ENCODE measurements around the gene LRRC43. TPM values are rescaled to one million over a fixed set of nuclear protein-coding genes. Genes with fewer than 3 reads are reported as not detected.

LRRC43 gene
- 1 to 10 TPM in 2 of 3 donors, under 1 TPM in 1; 0.52 to 6.2 (median 3.2) TPM for polyA plus RNA-seq

GRCh38 chr12:122182887-122183587 is at the start of gene LRRC43:
Gene LRRC43, plus strand, starts transcription at chr12:122183123. Its CDS starts 22 bp downstream, at chr12:122183145.
- Mint-ChIP-seq H3K27ac (peak within 1 kb of the TSS; percentile 92 to 99 (median 97)), H3K36me3 (no peaks in the 10 kb centered on the region), H3K27me3 (ENCODE audit: low read depth in 3 of 3) (peaks cover 3 to 10% (median 9%) of the 10 kb centered on the region in 3 donors), H3K4me3 (peak within 1 kb of the TSS; percentile 86 to 90 (median 89)), H3K9me3 (no peaks in the 10 kb centered on the region), H3K4me1 (peaks cover 25 to 44% of the 10 kb centered on the region in 2 donors)
- peak; percentile 65 to 74 (median 67) for DNase-seq

- H3K4me3 Mint-ChIP-seq = no peak overlapping the region
- H3K27ac Mint-ChIP-seq = peak overlapping the region in 1 of 6 donors; percentile 57
- DNase-seq = no peak
- H3K9me3 Mint-ChIP-seq = no peaks in the 10 kb centered on the region
- H3K36me3 Mint-ChIP-seq = peaks cover 0 to 26% (median 6%) of the 10 kb centered on the region in 3 donors
- H3K4me1 Mint-ChIP-seq = no peaks in the 10 kb centered on the region
- peaks cover 2 to 3% (median 3%) of the 10 kb centered on the region in 3 donors for H3K27me3 Mint-ChIP-seq (ENCODE audit: low read depth in 3 of 3)
These were observed 49.6 kb upstream of the LRRC43 start for GRCh38 chr12:122133192-122133950.

GRCh38 chr12:122135437-122136031 is 47.4 kb upstream of the LRRC43 start:
- peaks cover 0 to 17% (median 7%) of the 10 kb centered on the region in 3 donors for H3K36me3 Mint-ChIP-seq
- H3K27me3 Mint-ChIP-seq (ENCODE audit: low read depth in 3 of 3) = peaks cover 3 to 6% (median 3%) of the 10 kb centered on the region in 3 donors
- no peak for DNase-seq
- no peak overlapping the region for H3K4me3 Mint-ChIP-seq
- no peaks in the 10 kb centered on the region for H3K4me1 Mint-ChIP-seq
- H3K9me3 Mint-ChIP-seq = no peaks in the 10 kb centered on the region
- H3K27ac Mint-ChIP-seq = no peak overlapping the region

GRCh38 chr12:122137229-122137628 is 45.7 kb upstream of the LRRC43 start:
- Mint-ChIP-seq H3K4me3 (no peak overlapping the region), H3K9me3 (no peaks in the 10 kb centered on the region), H3K27me3 (ENCODE audit: low read depth in 3 of 3) (peaks cover 0 to 6% (median 5%) of the 10 kb centered on the region in 3 donors), H3K27ac (no peak overlapping the region), H3K4me1 (no peaks in the 10 kb centered on the region), H3K36me3 (peaks cover 0 to 12% (median 10%) of the 10 kb centered on the region in 3 donors)
- no peak for DNase-seq

GRCh38 chr12:122137681-122138080 is 45.2 kb upstream of the LRRC43 start:
- Mint-ChIP-seq H3K36me3 (peaks cover 0 to 12% (median 10%) of the 10 kb centered on the region in 3 donors), H3K4me1 (no peaks in the 10 kb centered on the region), H3K4me3 (no peak overlapping the region), H3K9me3 (no peaks in the 10 kb centered on the region), H3K27me3 (ENCODE audit: low read depth in 3 of 3) (peaks cover 0 to 6% (median 5%) of the 10 kb centered on the region in 3 donors), H3K27ac (no peak overlapping the region)
- DNase-seq = no peak

- H3K27ac Mint-ChIP-seq = no peak overlapping the region
- H3K36me3 Mint-ChIP-seq = peaks cover 0 to 10% (median 10%) of the 10 kb centered on the region in 3 donors
- no peak for DNase-seq
- H3K9me3 Mint-ChIP-seq = no peaks in the 10 kb centered on the region
- no peak overlapping the region for H3K4me3 Mint-ChIP-seq
- H3K27me3 Mint-ChIP-seq (ENCODE audit: low read depth in 3 of 3) = peaks cover 0 to 6% (median 5%) of the 10 kb centered on the region in 3 donors
- H3K4me1 Mint-ChIP-seq = no peaks in the 10 kb centered on the region
These were observed 44.7 kb upstream of the LRRC43 start for GRCh38 chr12:122138181-122138580.

GRCh38 chr12:122138616-122139015 is 44.3 kb upstream of the LRRC43 start:
- no peaks in the 10 kb centered on the region for H3K9me3 Mint-ChIP-seq
- H3K4me3 Mint-ChIP-seq = no peak overlapping the region
- H3K36me3 Mint-ChIP-seq = peaks cover 1 to 10% (median 6%) of the 10 kb centered on the region in 3 donors
- no peaks in the 10 kb centered on the region for H3K4me1 Mint-ChIP-seq
- H3K27me3 Mint-ChIP-seq (ENCODE audit: low read depth in 3 of 3) = peaks cover 0 to 6% (median 5%) of the 10 kb centered on the region in 3 donors
- peak overlapping the region in 1 of 6 donors; percentile 13 for H3K27ac Mint-ChIP-seq
- no peak for DNase-seq

GRCh38 chr12:122139266-122139665 is 43.7 kb upstream of the LRRC43 start:
- peaks cover 5 to 10% (median 6%) of the 10 kb centered on the region in 3 donors for H3K36me3 Mint-ChIP-seq
- H3K9me3 Mint-ChIP-seq = no peaks in the 10 kb centered on the region
- no peak overlapping the region for H3K4me3 Mint-ChIP-seq
- no peaks in the 10 kb centered on the region for H3K4me1 Mint-ChIP-seq
- H3K27me3 Mint-ChIP-seq (ENCODE audit: low read depth in 3 of 3) = peaks cover 0 to 6% (median 5%) of the 10 kb centered on the region in 3 donors
- no peak for DNase-seq
- H3K27ac Mint-ChIP-seq = peak overlapping the region in 1 of 6 donors; percentile 13

- H3K27me3 Mint-ChIP-seq (ENCODE audit: low read depth in 3 of 3) = peaks cover 0 to 6% (median 5%) of the 10 kb centered on the region in 3 donors
- no peaks in the 10 kb centered on the region for H3K9me3 Mint-ChIP-seq
- H3K4me3 Mint-ChIP-seq = no peak overlapping the region
- DNase-seq = no peak
- no peaks in the 10 kb centered on the region for H3K4me1 Mint-ChIP-seq
- H3K36me3 Mint-ChIP-seq = peaks cover 5 to 10% (median 6%) of the 10 kb centered on the region in 3 donors
- no peak overlapping the region for H3K27ac Mint-ChIP-seq
These were observed 43.0 kb upstream of the LRRC43 start for GRCh38 chr12:122139941-122140340.

- DNase-seq = no peak
- H3K4me1 Mint-ChIP-seq = no peaks in the 10 kb centered on the region
- H3K36me3 Mint-ChIP-seq = peaks cover 5 to 10% (median 6%) of the 10 kb centered on the region in 3 donors
- no peak overlapping the region for H3K4me3 Mint-ChIP-seq
- no peak overlapping the region for H3K27ac Mint-ChIP-seq
- no peaks in the 10 kb centered on the region for H3K9me3 Mint-ChIP-seq
- H3K27me3 Mint-ChIP-seq (ENCODE audit: low read depth in 3 of 3) = peaks cover 0 to 4% (median 3%) of the 10 kb centered on the region in 3 donors
These were observed 42.3 kb upstream of the LRRC43 start for GRCh38 chr12:122140467-122141257.

GRCh38 chr12:122141911-122142725 is 40.8 kb upstream of the LRRC43 start:
- Mint-ChIP-seq H3K9me3 (no peaks in the 10 kb centered on the region), H3K36me3 (peaks cover 5 to 10% (median 6%) of the 10 kb centered on the region in 3 donors), H3K4me3 (no peak overlapping the region), H3K27me3 (ENCODE audit: low read depth in 3 of 3) (peaks cover 0 to 6% (median 4%) of the 10 kb centered on the region in 3 donors), H3K4me1 (no peaks in the 10 kb centered on the region), H3K27ac (peak overlapping the region in 1 of 6 donors; percentile 19)
- no peak for DNase-seq

- no peak overlapping the region for H3K4me3 Mint-ChIP-seq
- H3K27me3 Mint-ChIP-seq (ENCODE audit: low read depth in 3 of 3) = peaks cover 0 to 8% (median 4%) of the 10 kb centered on the region in 3 donors
- no peaks in the 10 kb centered on the region for H3K4me1 Mint-ChIP-seq
- DNase-seq = no peak
- H3K36me3 Mint-ChIP-seq = peaks cover 5 to 10% (median 6%) of the 10 kb centered on the region in 3 donors
- no peak overlapping the region for H3K27ac Mint-ChIP-seq
- H3K9me3 Mint-ChIP-seq = no peaks in the 10 kb centered on the region
These were observed 40.1 kb upstream of the LRRC43 start for GRCh38 chr12:122142857-122143256.

Data from immature natural killer cell (primary cell).